K562 (cell line): ENCODE results near the gene TFAP2A. TPM values are rescaled to one million over a fixed set of nuclear protein-coding genes. Genes with fewer than 3 reads are reported as not detected.

ENCODE experiments used
- ASH1L ChIP-seq: fragments of 450-650 bp; IDR thresholded peaks from 2 replicates; pipeline ENCODE4 v1.6.1; 2018; ENCODE audit warnings: borderline replicate concordance, mild to moderate bottlenecking, low read depth; ENCODE audit not compliant: partially characterized antibody
- CBFA2T3 ChIP-seq: fragments of 450-650 bp; IDR thresholded peaks from 2 replicates; pipeline ENCODE4 v1.6.1; 2017
- CC2D1A ChIP-seq: fragments of 450-650 bp; IDR thresholded peaks from 2 replicates; pipeline ENCODE4 v1.6.1; 2017; ENCODE audit warnings: mild to moderate bottlenecking
- DNMT1 ChIP-seq: fragments of 450-650 bp; IDR thresholded peaks from 2 replicates; pipeline ENCODE4 v1.6.1; 2016; ENCODE audit warnings: antibody characterized with exemption, mild to moderate bottlenecking
- EGR1 ChIP-seq: fragments of 450-650 bp; conservative IDR thresholded peaks from 2 replicates; pipeline ENCODE4 v1.6.1; 2017; ENCODE audit warnings: mild to moderate bottlenecking
- FOSL1 ChIP-seq: fragments of 200-800 bp; sonication (Bioruptor generic); conservative IDR thresholded peaks from 2 replicates; pipeline ENCODE4 v1.6.1; 2016; ENCODE audit warnings: missing genetic modification characterization, missing compliant biosample characterization
- MEIS2 ChIP-seq: fragments of 450-650 bp; IDR thresholded peaks from 2 replicates; pipeline ENCODE4 v1.6.1; 2014; ENCODE audit warnings: mild to moderate bottlenecking; ENCODE audit not compliant: partially characterized antibody
- MTF1 ChIP-seq: fragments of 250-450 bp; sonication (Bioruptor Pico); IDR thresholded peaks from 2 replicates; pipeline ENCODE4 v1.9.0; 2021; ENCODE audit warnings: moderate library complexity, mild to moderate bottlenecking, inconsistent platforms, borderline replicate concordance
- MYNN ChIP-seq, 2 experiments: sonication (generic); formaldehyde crosslinking in 1 of 2; IDR thresholded peaks; 2 replicates each; pipeline versions ENCODE4 v1.5.0 to v1.6.1; 2016 to 2020; ENCODE audit warnings: antibody characterized with exemption in 1 of 2, missing genetic modification reagents in 1 of 2
- POLR2G ChIP-seq: fragments of 200-400 bp; formaldehyde crosslinking; IDR thresholded peaks from 2 replicates; pipeline ENCODE4 v1.6.1; 2017; ENCODE audit warnings: low read depth, mild to moderate bottlenecking, antibody characterized with exemption, low read length, moderate library complexity
- RNF2 ChIP-seq: sonication (generic); IDR thresholded peaks from 2 replicates; pipeline ENCODE4 v1.6.1; 2016
- SIRT6 ChIP-seq: IDR thresholded peaks from one replicate; pipeline ENCODE4 v1.6.1; 2012; ENCODE audit warnings: low read depth, mild to moderate bottlenecking, control low read depth, inconsistent platforms, low read length, moderate library complexity
- ZBTB7A ChIP-seq: IDR thresholded peaks from 2 replicates; pipeline ENCODE4 v1.6.1; 2011; ENCODE audit warnings: low read depth, mild to moderate bottlenecking, low read length, moderate library complexity, borderline replicate concordance; ENCODE audit not compliant: control insufficient read depth
- ZNF146 ChIP-seq: IDR thresholded peaks from one replicate; pipeline ENCODE4 v1.6.1; 2018; ENCODE audit warnings: missing compliant biosample characterization; ENCODE audit not compliant: unreplicated experiment
- polyA plus RNA-seq, 8 experiments: library from polyadenylated mRNA; depleted of rRNA in 4 of 8; stranded (reverse) in 5 of 8; unstranded in 3 of 8; fragments of >200 nt; fragmentation: Nextera tagmentation in 2 of 8; fragmentation: Illumina TruSeq in 1 of 8; extraction: Ambion mirVana in 2 of 8; extraction: Trizol in 1 of 8; gene quantifications; 2 replicates each; pipeline versions ENCODE4 v1.2.1 to v1.2.3, GENCODE V29; 2011 to 2014; ENCODE audit warnings: inconsistent platforms in 1 of 8, missing spikeins in 1 of 8
- total RNA-seq, 7 experiments: library from RNA; depleted of rRNA in 6 of 7; stranded (reverse); fragments of >200 nt in 6 of 7; fragmentation: Illumina TruSeq in 2 of 7; extraction: Trizol in 2 of 7; gene quantifications; 2 replicates each; pipeline versions ENCODE4 v1.2.1 to v1.2.3, GENCODE V29; 2011 to 2021; ENCODE audit warnings: low replicate concordance in 1 of 7
- TF ChIP-seq, protein P1 (sequence below): fragments of 250-450 bp; sonication (Bioruptor Pico); IDR thresholded peaks from 2 replicates; pipeline ENCODE4 v1.8.0; 2021; ENCODE audit warnings: moderate library complexity, mild to moderate bottlenecking, inconsistent platforms
- TF ChIP-seq, protein P2 (sequence below), 2 experiments: fragments of 250-450 bp in 1 of 2; fragments of 450-650 bp in 1 of 2; sonication (Bioruptor Pico) in 1 of 2; IDR thresholded peaks; 2 replicates each; pipeline versions ENCODE4 v1.6.1 to v1.8.0; 2016 to 2021; ENCODE audit warnings: mild to moderate bottlenecking in 2 of 2, moderate library complexity in 2 of 2, missing compliant biosample characterization in 1 of 2, missing genetic modification characterization in 1 of 2
- TF ChIP-seq, protein P3 (sequence below): sonication (generic); formaldehyde crosslinking; IDR thresholded peaks from 2 replicates; pipeline ENCODE4 v1.8.1; 2022; ENCODE audit warnings: missing genetic modification reagents
- TF ChIP-seq, protein P4 (sequence below): fragments of 200-800 bp; sonication (Bioruptor generic); IDR thresholded peaks from 2 replicates; pipeline ENCODE4 v1.6.1; 2017; ENCODE audit warnings: missing genetic modification characterization, missing compliant biosample characterization
- TF ChIP-seq, protein P5 (sequence below): IDR thresholded peaks from 2 replicates; pipeline ENCODE4 v1.6.1; 2011; ENCODE audit not compliant: insufficient read length; ENCODE audit errors: extremely low read depth
- TF ChIP-seq, protein P6 (sequence below), 2 experiments: fragments of 450-650 bp in 1 of 2; sonication (generic) in 1 of 2; formaldehyde crosslinking; conservative IDR thresholded peaks; 2 replicates each; pipeline versions ENCODE4 v1.4.0 to v1.8.1; 2020 to 2022; ENCODE audit warnings: mild to moderate bottlenecking in 1 of 2, missing genetic modification reagents in 1 of 2

TFAP2A gene
- total and polyA plus RNA-seq, 9 of the 15 experiments (the other 6 are each of a cell fraction or from before 2014, with no cell fraction given) = 0.14 to 0.53 (median 0.19) TPM; not detected in 1

DNA sequence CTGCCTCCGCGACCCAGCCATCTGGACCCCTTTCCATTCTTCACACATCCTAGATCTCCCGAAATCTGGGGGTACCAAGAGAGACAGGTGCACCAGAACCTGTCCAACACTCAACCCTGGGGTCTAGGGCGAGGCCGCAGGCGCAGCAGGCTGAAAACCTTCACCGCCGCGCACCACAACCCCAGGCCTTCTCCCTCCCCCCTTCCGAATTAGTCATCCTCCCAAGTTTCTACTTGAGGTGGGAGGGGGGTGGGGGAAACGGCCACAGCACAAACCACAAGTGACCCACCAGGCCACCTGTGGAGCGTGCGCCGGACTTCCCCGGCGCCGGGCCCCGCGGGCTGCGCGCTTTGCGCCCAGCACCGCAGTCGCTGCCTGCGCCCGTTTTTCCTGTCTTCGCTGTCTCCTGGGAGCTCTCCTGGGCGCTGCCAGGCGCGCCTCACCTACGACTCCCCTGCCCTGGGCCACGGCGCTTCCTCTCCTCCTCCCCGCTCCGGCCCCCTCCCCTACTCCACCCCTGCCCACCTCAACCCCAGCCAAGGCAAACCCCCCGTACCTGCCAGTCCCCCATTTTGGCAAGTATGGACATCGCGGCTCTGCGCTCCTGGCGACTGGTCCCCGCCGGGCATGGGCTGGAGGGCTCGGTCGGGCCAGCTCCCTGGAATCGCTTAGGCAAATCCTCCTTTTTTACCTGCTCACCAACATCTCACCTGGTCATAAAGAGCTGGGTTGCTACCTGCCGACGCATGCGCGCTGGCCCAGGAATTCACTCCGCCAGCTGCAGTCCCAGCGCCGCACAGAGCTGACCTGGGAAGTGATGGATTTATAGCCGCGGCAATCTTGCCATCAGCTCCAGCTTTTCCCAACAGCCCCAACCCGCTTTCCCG, 4.2 kb upstream of the TFAP2A start (continued):
- TF ChIP-seq CC2D1A (no peak), RNF2 (0 out of 2 replicates have a peak, but pooled peaks have one; percentile 21), EGR1 (no peak), ZBTB7A (peak; percentile 81), MTF1 (CRISPR knock-in tag) (no peak), SIRT6 (no peak), DNMT1 (no peak), ZNF146 (no peak), CBFA2T3 (peak; percentile 38; the same call in 1 of the 2 replicates), ASH1L (no peak), MEIS2 (peak; percentile 64), FOSL1 (peak; percentile 68), POLR2G (no peak), MYNN (IDR thresholded peaks at IDR 0.05) (no peak), MYNN (CRISPR knock-in tag; IDR thresholded peaks at IDR 0.05) (no peak)
- TF ChIP-seq, protein P1, sequence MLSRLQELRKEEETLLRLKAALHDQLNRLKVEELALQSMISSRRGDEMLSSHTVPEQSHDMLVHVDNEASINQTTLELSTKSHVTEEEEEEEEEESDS (CRISPR knock-in tag) = no peak
- TF ChIP-seq, protein P2, sequence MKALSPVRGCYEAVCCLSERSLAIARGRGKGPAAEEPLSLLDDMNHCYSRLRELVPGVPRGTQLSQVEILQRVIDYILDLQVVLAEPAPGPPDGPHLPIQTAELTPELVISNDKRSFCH (CRISPR knock-in tag; IDR thresholded peaks at IDR 0.05) = no peak
- TF ChIP-seq, protein P2 (tag; IDR thresholded peaks at IDR 0.05) = no peak
- TF ChIP-seq, protein P3, sequence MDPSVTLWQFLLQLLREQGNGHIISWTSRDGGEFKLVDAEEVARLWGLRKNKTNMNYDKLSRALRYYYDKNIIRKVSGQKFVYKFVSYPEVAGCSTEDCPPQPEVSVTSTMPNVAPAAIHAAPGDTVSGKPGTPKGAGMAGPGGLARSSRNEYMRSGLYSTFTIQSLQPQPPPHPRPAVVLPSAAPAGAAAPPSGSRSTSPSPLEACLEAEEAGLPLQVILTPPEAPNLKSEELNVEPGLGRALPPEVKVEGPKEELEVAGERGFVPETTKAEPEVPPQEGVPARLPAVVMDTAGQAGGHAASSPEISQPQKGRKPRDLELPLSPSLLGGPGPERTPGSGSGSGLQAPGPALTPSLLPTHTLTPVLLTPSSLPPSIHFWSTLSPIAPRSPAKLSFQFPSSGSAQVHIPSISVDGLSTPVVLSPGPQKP (CRISPR knock-in tag) = no peak
- TF ChIP-seq, protein P4, sequence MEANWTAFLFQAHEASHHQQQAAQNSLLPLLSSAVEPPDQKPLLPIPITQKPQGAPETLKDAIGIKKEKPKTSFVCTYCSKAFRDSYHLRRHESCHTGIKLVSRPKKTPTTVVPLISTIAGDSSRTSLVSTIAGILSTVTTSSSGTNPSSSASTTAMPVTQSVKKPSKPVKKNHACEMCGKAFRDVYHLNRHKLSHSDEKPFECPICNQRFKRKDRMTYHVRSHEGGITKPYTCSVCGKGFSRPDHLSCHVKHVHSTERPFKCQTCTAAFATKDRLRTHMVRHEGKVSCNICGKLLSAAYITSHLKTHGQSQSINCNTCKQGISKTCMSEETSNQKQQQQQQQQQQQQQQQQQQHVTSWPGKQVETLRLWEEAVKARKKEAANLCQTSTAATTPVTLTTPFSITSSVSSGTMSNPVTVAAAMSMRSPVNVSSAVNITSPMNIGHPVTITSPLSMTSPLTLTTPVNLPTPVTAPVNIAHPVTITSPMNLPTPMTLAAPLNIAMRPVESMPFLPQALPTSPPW = peak; percentile 73
- TF ChIP-seq, protein P5, sequence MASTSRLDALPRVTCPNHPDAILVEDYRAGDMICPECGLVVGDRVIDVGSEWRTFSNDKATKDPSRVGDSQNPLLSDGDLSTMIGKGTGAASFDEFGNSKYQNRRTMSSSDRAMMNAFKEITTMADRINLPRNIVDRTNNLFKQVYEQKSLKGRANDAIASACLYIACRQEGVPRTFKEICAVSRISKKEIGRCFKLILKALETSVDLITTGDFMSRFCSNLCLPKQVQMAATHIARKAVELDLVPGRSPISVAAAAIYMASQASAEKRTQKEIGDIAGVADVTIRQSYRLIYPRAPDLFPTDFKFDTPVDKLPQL = no peak
- TF ChIP-seq, protein P6, sequence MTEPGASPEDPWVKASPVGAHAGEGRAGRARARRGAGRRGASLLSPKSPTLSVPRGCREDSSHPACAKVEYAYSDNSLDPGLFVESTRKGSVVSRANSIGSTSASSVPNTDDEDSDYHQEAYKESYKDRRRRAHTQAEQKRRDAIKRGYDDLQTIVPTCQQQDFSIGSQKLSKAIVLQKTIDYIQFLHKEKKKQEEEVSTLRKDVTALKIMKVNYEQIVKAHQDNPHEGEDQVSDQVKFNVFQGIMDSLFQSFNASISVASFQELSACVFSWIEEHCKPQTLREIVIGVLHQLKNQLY (CRISPR knock-in tag; conservative IDR thresholded peaks at IDR 0.05) = no peak
